HCT116 (cell line): Measurements from ENCODE around the gene DCAF11. TPM values are rescaled to one million over a fixed set of nuclear protein-coding genes. Genes with fewer than 3 reads are reported as not detected.

Experiments used
- ATAC-seq: fragments of 200-7000 bp; cut with Tn5 transposase; 2 replicates; pipeline ENCODE4 v1.9.1; 2020; ENCODE audit warnings: mild to moderate bottlenecking, moderate library complexity
- BruUV-seq: library from RNA; stranded (reverse); fragments of 400-500 nt; replicated peaks from 2 replicates; lab custom pipeline; 2021; lab: Mats Ljungman, UMichigan
- CTCF ChIA-PET: fragments of 300-600 bp; sonication (Branson Sonifier 250); formaldehyde crosslinking; loops from one replicate; lab custom pipeline; 2021; ENCODE audit warnings: antibody characterized with exemption; lab: Charles Lee
- POLR2A ChIA-PET: fragments of 300-600, 350-600 bp; sonication (Branson Sonifier 250); formaldehyde crosslinking; loops from one replicate; lab custom pipeline; 2021; ENCODE audit warnings: antibody characterized with exemption; lab: Charles Lee
- RAD21 ChIA-PET, 2 experiments: fragments of 300-600 bp; sonication (Branson Sonifier 250); formaldehyde crosslinking; loops; one replicate each; lab custom pipeline; 2023; ENCODE audit warnings: low total read pairs in 2 of 2; ENCODE audit not compliant: uncharacterized antibody in 2 of 2, unreplicated experiment in 2 of 2, low non-redundant PET in 1 of 2; lab: Charles Lee
- DNase-seq: peaks from one replicate; pipeline ENCODE4 v3.0.0-alpha.2; 2010; ENCODE audit warnings: low read depth, low spot score
- H2AFZ ChIP-seq: fragments of 200-600 bp; shearing (Covaris generic), sonication (generic); 2 replicates; pipeline ENCODE4 v1.6.1; 2017; ENCODE audit warnings: low read depth, mixed run types, mixed read lengths, antibody characterized with exemption, low read length; ENCODE audit not compliant: poor library complexity, severe bottlenecking
- H3K27ac ChIP-seq: 2 replicates; pipeline ENCODE4 v1.5.1; 2012; ENCODE audit warnings: low read depth, low read length
- H3K27me3 ChIP-seq: fragments of 200-600 bp; sonication (generic); 2 replicates; pipeline ENCODE4 v1.6.1; 2016; ENCODE audit warnings: mixed run types, low read length, mixed read lengths; ENCODE audit not compliant: insufficient read depth
- H3K36me3 ChIP-seq, 2 experiments: fragments of 200-500 bp in 1 of 2; fragments of 200-600 bp in 1 of 2; sonication (Bioruptor generic) in 1 of 2; sonication (generic) in 1 of 2; 2 replicates each; pipeline versions ENCODE4 v1.5.1 to v1.6.1; 2014 to 2016; ENCODE audit warnings: low read length in 2 of 2, inconsistent platforms in 1 of 2, mixed read lengths in 1 of 2, mixed run types in 1 of 2; ENCODE audit not compliant: insufficient read depth in 2 of 2, control insufficient read depth in 1 of 2
- H3K4me1 ChIP-seq, 2 experiments: fragments of 200-600 bp in 1 of 2; sonication (generic) in 1 of 2; 2 replicates each; pipeline versions ENCODE4 v1.5.1 to v1.6.1; 2012 to 2017; ENCODE audit warnings: low read length in 2 of 2, inconsistent platforms in 1 of 2, mild to moderate bottlenecking in 1 of 2, mixed read lengths in 1 of 2, mixed run types in 1 of 2, moderate library complexity in 1 of 2; ENCODE audit not compliant: insufficient read depth in 2 of 2, control insufficient read depth in 1 of 2
- H3K4me2 ChIP-seq: fragments of 200-600 bp; sonication (generic); 2 replicates; pipeline ENCODE4 v1.6.1; 2017; ENCODE audit warnings: mixed run types, low read length, mixed read lengths
- H3K4me3 ChIP-seq, 2 experiments: fragments of 200-600 bp in 1 of 2; sonication (generic) in 1 of 2; replicated peaks in 1 of 2; 2 replicates each; pipeline ENCODE4 v1.5.1; 2011 to 2016; ENCODE audit warnings: low read length in 2 of 2, control low read depth in 1 of 2, low read depth in 1 of 2, mild to moderate bottlenecking in 1 of 2, mixed read lengths in 1 of 2, mixed run types in 1 of 2
- H3K79me2 ChIP-seq: fragments of 200-600 bp; sonication (generic); 2 replicates; pipeline ENCODE4 v1.6.1; 2017; ENCODE audit warnings: mild to moderate bottlenecking, mixed run types, low read length, moderate library complexity, mixed read lengths; ENCODE audit not compliant: insufficient read depth
- H3K9ac ChIP-seq: fragments of 200-600 bp; sonication (generic); 2 replicates; pipeline ENCODE4 v1.6.1; 2016; ENCODE audit warnings: low read length, mixed read lengths
- H3K9me2 ChIP-seq: fragments of 200-600 bp; sonication (generic), shearing (Covaris generic); 2 replicates; pipeline ENCODE4 v1.6.1; 2017; ENCODE audit warnings: mixed run types, mild to moderate bottlenecking, moderate library complexity; ENCODE audit not compliant: insufficient read depth
- H3K9me3 ChIP-seq, 2 experiments: fragments of 200-500 bp in 1 of 2; fragments of 200-600 bp in 1 of 2; sonication (Bioruptor generic) in 1 of 2; sonication (generic) in 1 of 2; 2 replicates each; pipeline ENCODE4 v1.6.1; 2014 to 2017; ENCODE audit warnings: low read length in 2 of 2, mixed read lengths in 2 of 2, inconsistent platforms in 1 of 2, low read depth in 1 of 2, mild to moderate bottlenecking in 1 of 2, mixed run types in 1 of 2, moderate library complexity in 1 of 2; ENCODE audit not compliant: control insufficient read depth in 1 of 2, insufficient read depth in 1 of 2
- H4K20me1 ChIP-seq: fragments of 200-600 bp; sonication (generic), shearing (Covaris generic); 2 replicates; pipeline ENCODE4 v1.6.1; 2017; ENCODE audit warnings: mixed run types, mild to moderate bottlenecking, moderate library complexity; ENCODE audit not compliant: insufficient read depth
- ELF1 ChIP-seq: IDR thresholded peaks from 2 replicates; pipeline ENCODE4 v1.6.1; 2012; ENCODE audit warnings: low read depth, borderline replicate concordance
- POLR2A ChIP-seq: IDR thresholded peaks from 2 replicates; pipeline ENCODE4 v1.7.0; 2011; ENCODE audit warnings: borderline replicate concordance; ENCODE audit not compliant: insufficient read depth, insufficient read length; ENCODE audit errors: extremely low read depth
- POLR2AphosphoS5 ChIP-seq: IDR thresholded peaks from 2 replicates; pipeline ENCODE4 v1.6.1; 2011; ENCODE audit warnings: mild to moderate bottlenecking, low read depth, low read length, moderate library complexity
- YY1 ChIP-seq: IDR thresholded peaks from 2 replicates; pipeline ENCODE4 v1.6.1; 2011; ENCODE audit warnings: low read length, low read depth, moderate library complexity, mild to moderate bottlenecking; ENCODE audit not compliant: insufficient replicate concordance; ENCODE audit errors: extremely low read depth
- intact Hi-C: fragments of 100-400 bp; cut with micrococcal nuclease; formaldehyde crosslinking; loops from 2 replicates; pipeline ENCODE4 v1.10.0; 2022
- total RNA-seq: library from RNA; stranded (reverse); gene quantifications from one replicate; pipeline ENCODE4 v1.2.1, GENCODE V29; 2021; ENCODE audit not compliant: unreplicated experiment
- TF ChIP-seq, protein P1 (sequence below): IDR thresholded peaks from 2 replicates; pipeline ENCODE4 v1.6.1; 2012; ENCODE audit warnings: low read depth

The DCAF11 gene
- total RNA-seq, 1 experiment from 2014 or later, result 47.5 TPM

GRCh38 chr14:24146453-24146977 is 31.9 kb downstream of the DCAF11 start, which contains the start of gene PSME2:
TSS of gene PSME2 (minus strand) at chr14:24146610. CDS start at chr14:24146581, 29 bp downstream.
- peaks cover 29 to 32% of the 10 kb centered on the region in 2 experiments; a peak in 3 of 4 replicates for H3K36me3 ChIP-seq
- CTCF ChIA-PET, result interaction anchor here (0.6 to 3.9 kb wide), 13 partner anchors 9 to 285 kb away, joined by 3 to 19 read pairs (median 3); partner anchors contain the start of genes CIDEB, DCAF11, IRF9 and NRL
- H3K9ac ChIP-seq, result peak within 1 kb of the TSS; percentile 86
- H4K20me1 ChIP-seq, result no peaks in the 10 kb centered on the region
- RAD21 ChIA-PET, result interaction anchor here (0.6 to 1.2 kb wide), 3 partner anchors 11 to 37 kb away, joined by 3 to 4 read pairs (median 4); partner anchors contain the start of genes IRF9 (in 1 of the 2) and PSME1 (in 1 of the 2)
- no peaks in the 10 kb centered on the region for H3K9me2 ChIP-seq
- intact Hi-C loops, result loop anchor here (1.0 kb wide), 1 partner anchor 32 kb away; the partner anchor contains the start of genes DCAF11 and NRL
- H2AFZ ChIP-seq, result no peak within 1 kb of the TSS
- peak within 1 kb of the TSS; percentile 92 for H3K4me2 ChIP-seq
- no peaks in the 10 kb centered on the region for H3K27me3 ChIP-seq
- TF ChIP-seq ELF1 (no peak), YY1 (peak; percentile 42), POLR2AphosphoS5 (peak; percentile 71; the same call in 1 of the 2 replicates), POLR2A (peak; percentile 48)
- TF ChIP-seq, protein P1, sequence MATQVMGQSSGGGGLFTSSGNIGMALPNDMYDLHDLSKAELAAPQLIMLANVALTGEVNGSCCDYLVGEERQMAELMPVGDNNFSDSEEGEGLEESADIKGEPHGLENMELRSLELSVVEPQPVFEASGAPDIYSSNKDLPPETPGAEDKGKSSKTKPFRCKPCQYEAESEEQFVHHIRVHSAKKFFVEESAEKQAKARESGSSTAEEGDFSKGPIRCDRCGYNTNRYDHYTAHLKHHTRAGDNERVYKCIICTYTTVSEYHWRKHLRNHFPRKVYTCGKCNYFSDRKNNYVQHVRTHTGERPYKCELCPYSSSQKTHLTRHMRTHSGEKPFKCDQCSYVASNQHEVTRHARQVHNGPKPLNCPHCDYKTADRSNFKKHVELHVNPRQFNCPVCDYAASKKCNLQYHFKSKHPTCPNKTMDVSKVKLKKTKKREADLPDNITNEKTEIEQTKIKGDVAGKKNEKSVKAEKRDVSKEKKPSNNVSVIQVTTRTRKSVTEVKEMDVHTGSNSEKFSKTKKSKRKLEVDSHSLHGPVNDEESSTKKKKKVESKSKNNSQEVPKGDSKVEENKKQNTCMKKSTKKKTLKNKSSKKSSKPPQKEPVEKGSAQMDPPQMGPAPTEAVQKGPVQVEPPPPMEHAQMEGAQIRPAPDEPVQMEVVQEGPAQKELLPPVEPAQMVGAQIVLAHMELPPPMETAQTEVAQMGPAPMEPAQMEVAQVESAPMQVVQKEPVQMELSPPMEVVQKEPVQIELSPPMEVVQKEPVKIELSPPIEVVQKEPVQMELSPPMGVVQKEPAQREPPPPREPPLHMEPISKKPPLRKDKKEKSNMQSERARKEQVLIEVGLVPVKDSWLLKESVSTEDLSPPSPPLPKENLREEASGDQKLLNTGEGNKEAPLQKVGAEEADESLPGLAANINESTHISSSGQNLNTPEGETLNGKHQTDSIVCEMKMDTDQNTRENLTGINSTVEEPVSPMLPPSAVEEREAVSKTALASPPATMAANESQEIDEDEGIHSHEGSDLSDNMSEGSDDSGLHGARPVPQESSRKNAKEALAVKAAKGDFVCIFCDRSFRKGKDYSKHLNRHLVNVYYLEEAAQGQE, result no peak
- peak within 1 kb of the TSS; percentile 97 to 99 for H3K4me3 ChIP-seq
- ATAC-seq (peak; percentile 83), DNase-seq (peak; percentile 94)
- peaks cover 19 to 27% of the 10 kb centered on the region in 2 experiments for H3K4me1 ChIP-seq
- H3K79me2 ChIP-seq, result peaks cover 54% of the 10 kb centered on the region
- no TSS peak for BruUV-seq
- H3K9me3 ChIP-seq, result no peaks in the 10 kb centered on the region
- H3K27ac ChIP-seq, result peak within 1 kb of the TSS; percentile 95
- POLR2A ChIA-PET, result interaction anchor here (0.7 to 2.3 kb wide), 14 partner anchors 9 to 285 kb away, joined by 3 to 24 read pairs (median 4); partner anchors contain the start of genes DCAF11, IPO4, IRF9 and NRL
